SHP77 (cell line): Measurements from ENCODE around the gene QKI.

ENCODE experiments used
- DNase-seq, 2 experiments: peaks; one replicate each; lab custom pipeline; 2025; lab: John Stamatoyannopoulos, UW

The QKI gene

GRCh38 chr6:163487606-163488005, 73.1 kb downstream of the QKI start:
- DNase-seq: no peak

GRCh38 chr6:163489584-163489983, 75.1 kb downstream of the QKI start:
- DNase-seq: no peak

- peak; percentile 0 to 7 for DNase-seq
Measured at GRCh38 chr6:163490826-163491577, 76.5 kb downstream of the QKI start.

GRCh38 chr6:163491737-163492300, 77.3 kb downstream of the QKI start:
- no peak for DNase-seq

GRCh38 chr6:163494279-163494727, 79.8 kb downstream of the QKI start:
- DNase-seq: no peak

- DNase-seq: no peak
Measured at GRCh38 chr6:163496205-163496604, 81.7 kb downstream of the QKI start.

GRCh38 chr6:163500105-163500504, 85.6 kb downstream of the QKI start:
- DNase-seq: no peak

- no peak for DNase-seq
Measured at GRCh38 chr6:163501026-163501425, 86.5 kb downstream of the QKI start.

GRCh38 chr6:163501439-163501838, 86.9 kb downstream of the QKI start:
- no peak for DNase-seq

GRCh38 chr6:163504984-163505640, 90.6 kb downstream of the QKI start:
- DNase-seq: no peak

- DNase-seq: no peak
Measured at GRCh38 chr6:163507965-163508364, 93.4 kb downstream of the QKI start.

GRCh38 chr6:163513003-163513402, 98.5 kb downstream of the QKI start:
- no peak for DNase-seq

- no peak for DNase-seq
Measured at GRCh38 chr6:163513570-163514166, 99.2 kb downstream of the QKI start.

GRCh38 chr6:163516908-163517307, 102.4 kb downstream of the QKI start:
- DNase-seq: no peak

- DNase-seq: no peak
Measured at GRCh38 chr6:163520956-163521355, 106.4 kb downstream of the QKI start.

- no peak for DNase-seq
Measured at GRCh38 chr6:163522033-163522432, 107.5 kb downstream of the QKI start.

- DNase-seq: no peak
Measured at GRCh38 chr6:163525926-163526325, 111.4 kb downstream of the QKI start.

- DNase-seq: no peak
Measured at GRCh38 chr6:163526346-163526745, 111.8 kb downstream of the QKI start.

GRCh38 chr6:163527291-163527690, 112.8 kb downstream of the QKI start:
- no peak for DNase-seq

- DNase-seq: no peak
Measured at GRCh38 chr6:163529605-163530004, 115.1 kb downstream of the QKI start.

GRCh38 chr6:163530406-163530805, 115.9 kb downstream of the QKI start:
- no peak for DNase-seq

- no peak for DNase-seq
Measured at GRCh38 chr6:163531122-163531521, 116.6 kb downstream of the QKI start.

- no peak for DNase-seq
Measured at GRCh38 chr6:163532526-163533078, 118.1 kb downstream of the QKI start.
